Measurements from ENCODE around the gene TMEM9.

Gene TMEM9

DNA sequence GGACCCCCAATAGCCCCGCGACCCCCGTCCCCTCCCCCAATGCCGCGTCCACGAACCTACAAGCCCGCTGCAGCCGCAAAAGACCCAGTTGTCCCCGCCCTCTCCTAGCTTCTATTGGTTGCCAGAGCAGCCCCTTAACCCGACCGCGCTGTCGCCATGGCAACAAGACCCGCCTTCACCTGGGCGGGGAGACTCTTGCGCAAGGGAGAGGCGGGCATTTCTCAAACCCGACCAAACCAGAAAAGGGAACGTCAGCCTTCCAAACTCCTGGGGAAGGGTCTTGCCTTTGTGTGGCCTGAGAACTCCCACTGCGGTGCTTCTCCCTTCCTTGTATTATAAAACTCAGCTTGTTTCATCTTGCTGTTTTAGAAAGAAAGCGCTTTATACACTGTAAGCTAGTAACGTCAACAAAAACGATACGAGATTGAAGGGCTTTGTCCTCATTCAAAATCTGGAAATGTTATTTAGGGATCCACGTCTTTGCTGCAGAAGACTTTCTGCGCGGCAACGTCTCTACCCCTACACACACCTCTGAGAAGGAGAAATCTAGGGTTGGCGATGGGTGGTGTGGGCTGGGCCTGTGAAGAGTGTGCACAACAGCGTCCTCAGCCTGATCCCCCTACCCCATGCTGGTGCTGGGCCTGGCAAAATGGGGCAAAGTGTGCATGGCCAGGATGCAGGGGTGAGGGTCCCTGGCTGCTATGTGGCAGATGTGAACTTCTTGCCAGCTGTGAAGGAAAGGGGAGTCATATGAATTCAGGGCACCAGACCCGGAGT is at the start of gene TMEM9:
Gene TMEM9 (minus strand): TSS at position 86 of the 777 bp plus-strand sequence. CDS start 551 bp downstream, outside the sequence.
- peak; percentile 96 to 97 for DNase-seq
- TF ChIP-seq GATA1 (IDR thresholded peaks at IDR 0.05; ENCODE audit: low read depth, low read length) (no peak), POLR2A (IDR thresholded peaks at IDR 0.05; ENCODE audit: low read length) (no peak)

DNA sequence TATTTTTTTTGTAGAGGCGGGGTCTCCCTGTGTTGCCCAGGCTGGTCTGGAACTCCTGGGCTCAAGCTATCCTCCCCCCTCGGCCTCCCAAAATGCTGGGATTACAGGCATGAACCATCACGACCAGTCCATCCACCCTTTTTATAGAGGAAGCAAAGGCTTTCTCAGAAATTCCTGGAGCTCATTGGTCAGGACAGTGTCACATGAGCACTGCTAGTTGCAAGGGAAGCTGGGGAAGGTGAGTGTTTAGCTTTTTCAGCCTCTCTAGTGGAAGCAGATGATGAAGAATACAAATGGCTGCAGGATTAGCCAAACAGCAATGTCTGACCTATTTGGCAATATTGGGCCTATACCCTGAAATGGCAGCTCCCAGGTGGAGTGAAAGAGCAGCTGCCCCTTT is 44.3 kb upstream of the TMEM9 start:
- TF ChIP-seq GATA1 (IDR thresholded peaks at IDR 0.05; ENCODE audit: low read depth, low read length) (no peak), POLR2A (IDR thresholded peaks at IDR 0.05; ENCODE audit: low read length) (no peak)
- DNase-seq, result no peak

DNA sequence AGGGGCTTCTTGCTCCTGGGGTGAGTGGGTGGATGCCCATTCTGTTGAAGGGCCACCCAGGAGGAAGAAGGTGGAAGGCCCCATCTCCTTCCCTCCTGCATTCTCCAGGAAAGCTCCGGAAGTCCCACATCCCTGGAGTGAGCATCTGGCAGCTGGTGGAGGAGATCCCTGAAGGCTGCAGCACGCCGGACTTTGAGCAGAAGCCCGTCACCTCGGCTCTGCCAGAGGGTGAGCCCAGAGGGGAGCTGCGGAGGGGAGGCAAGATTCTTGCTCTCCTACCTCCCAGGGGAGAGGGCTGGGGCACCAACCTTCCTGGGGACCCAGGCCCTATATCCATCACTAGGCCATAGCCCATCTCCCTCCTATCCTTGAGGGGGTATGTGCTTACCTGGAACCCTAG is 39.8 kb upstream of the TMEM9 start:
- DNase-seq, result no peak
- no peak for TF ChIP-seq GATA1 (IDR thresholded peaks at IDR 0.05; ENCODE audit: low read depth, low read length)
- TF ChIP-seq POLR2A (IDR thresholded peaks at IDR 0.05; ENCODE audit: low read length), result no peak

DNA sequence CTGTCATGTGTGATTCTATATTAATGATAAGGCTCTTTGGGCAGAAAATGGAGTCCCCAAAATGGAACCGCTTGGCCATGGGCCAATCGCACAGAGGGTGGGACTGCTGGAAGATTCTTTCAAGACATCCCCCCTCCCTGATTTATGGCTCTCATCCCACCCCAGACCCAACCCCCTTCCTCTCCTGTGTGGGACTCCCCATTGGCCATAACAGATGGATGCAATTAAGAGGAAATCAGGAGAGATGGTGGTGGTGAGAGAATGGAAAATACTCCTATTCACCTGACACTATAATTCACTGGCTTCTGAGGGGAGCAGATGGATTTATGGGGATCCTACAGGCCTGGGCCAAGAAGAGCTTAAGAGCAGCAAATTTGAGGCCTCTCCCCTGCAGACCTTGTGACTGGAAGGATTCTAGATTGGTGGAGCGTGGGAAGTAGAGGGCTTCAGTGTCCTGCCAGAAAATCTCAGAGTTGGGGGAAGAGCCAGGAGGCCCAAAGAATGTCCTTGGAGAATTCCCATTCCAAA is 38.1 kb upstream of the TMEM9 start:
- DNase-seq, result no peak
- TF ChIP-seq GATA1 (IDR thresholded peaks at IDR 0.05; ENCODE audit: low read depth, low read length) (no peak), POLR2A (IDR thresholded peaks at IDR 0.05; ENCODE audit: low read length) (no peak)

DNA sequence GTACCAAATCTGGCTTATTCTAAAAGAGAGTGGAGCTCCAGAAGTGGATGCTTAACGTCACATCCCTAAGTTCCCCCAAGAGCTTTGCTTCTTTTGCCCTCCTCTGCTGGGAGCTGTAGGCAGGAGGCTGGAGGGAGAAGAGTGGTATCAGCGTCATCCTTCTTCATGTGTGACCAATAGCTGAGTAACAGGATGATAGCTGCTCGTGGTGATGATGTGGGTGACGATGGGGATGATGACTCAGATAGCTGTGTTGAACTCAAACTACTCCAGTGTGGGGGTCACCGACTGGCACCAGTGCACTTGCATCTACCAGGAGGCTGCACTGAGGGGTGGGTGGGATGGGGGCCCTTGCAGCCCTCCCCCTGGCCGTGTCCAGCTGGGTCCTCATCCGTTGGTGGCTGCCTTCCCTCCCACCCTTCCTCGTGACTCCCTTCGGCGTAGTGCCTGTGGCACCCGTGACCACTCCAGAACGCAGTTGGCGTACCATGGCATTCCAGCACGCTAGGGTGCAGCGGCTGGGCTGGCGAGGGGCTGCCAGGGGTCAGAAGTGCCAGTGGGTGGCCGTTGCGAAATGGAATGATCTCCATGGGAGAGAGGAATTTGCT is 37.5 kb upstream of the TMEM9 start:
- DNase-seq, result peak in 1 of 2 experiments; percentile 27
- TF ChIP-seq POLR2A (IDR thresholded peaks at IDR 0.05; ENCODE audit: low read length) (no peak), GATA1 (IDR thresholded peaks at IDR 0.05; ENCODE audit: low read depth, low read length) (no peak)

DNA sequence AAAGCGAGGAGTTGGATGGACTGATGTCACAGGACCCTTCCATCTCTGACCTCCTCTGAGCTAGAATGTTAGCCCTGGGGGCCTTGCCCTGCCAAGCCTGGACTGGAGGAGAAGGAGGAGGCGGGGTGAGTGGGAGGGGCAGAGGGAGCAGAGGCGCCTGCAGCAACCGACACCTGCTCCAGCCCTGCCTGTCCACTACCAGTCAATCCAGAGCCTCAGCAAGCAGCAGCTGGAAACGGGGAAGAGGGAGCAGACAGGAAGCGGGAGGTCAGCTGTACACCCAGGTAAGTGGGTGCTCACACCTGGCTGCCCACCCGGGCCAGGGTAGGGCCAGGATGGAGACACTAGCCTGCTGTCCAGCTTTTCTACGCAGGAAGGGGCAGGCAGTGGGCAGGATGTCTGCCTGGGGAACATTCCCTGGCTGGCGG is 36.4 kb upstream of the TMEM9 start, which contains the start of gene IGFN1:
Gene IGFN1 (plus strand): TSS at position 201 of the 428 bp plus-strand sequence. CDS start 2,470 bp downstream, outside the sequence.
- TF ChIP-seq POLR2A (IDR thresholded peaks at IDR 0.05; ENCODE audit: low read length) (no peak), GATA1 (IDR thresholded peaks at IDR 0.05; ENCODE audit: low read depth, low read length) (no peak)
- DNase-seq, result no peak

DNA sequence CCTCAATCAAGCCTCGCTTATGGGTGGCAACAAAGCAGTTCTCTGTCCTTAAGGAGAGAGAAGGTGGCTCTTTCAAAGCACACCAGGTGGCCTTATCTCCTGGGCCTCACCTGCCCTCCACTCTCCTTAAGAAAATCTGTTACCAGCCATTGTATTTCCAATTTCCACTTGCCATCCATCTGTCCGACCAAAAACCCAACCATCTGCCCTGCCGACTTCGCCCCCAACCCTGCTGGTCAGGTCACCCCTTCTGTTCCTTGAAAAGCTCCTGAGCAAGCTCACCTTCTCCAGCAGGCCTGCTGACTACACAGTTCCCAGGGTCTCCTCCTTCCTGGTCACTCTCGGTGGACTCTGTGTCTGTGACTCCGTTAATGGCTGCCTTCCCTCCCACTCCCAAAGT is 35.7 kb upstream of the TMEM9 start:
- no peak for DNase-seq
- TF ChIP-seq POLR2A (IDR thresholded peaks at IDR 0.05; ENCODE audit: low read length), result no peak
- no peak for TF ChIP-seq GATA1 (IDR thresholded peaks at IDR 0.05; ENCODE audit: low read depth, low read length)

DNA sequence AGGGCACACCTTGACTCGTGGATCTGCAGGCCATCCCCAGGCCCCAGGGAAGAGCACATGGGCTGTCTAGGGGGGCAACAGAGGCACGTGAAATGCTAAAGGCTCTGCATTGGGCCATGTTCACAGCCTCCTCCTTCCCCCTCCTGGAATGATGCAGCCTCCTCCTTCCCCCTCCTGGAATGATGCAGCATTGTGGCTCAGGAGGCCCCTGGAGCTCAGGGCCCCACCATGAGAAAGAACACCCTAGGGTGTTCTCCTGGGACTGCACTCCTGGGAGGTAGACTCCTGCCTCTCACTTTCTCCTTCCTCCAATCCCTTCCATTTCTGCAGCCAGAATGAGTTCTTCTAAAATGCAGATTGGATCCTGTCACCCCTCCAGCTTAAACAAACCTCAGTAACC is 34.8 kb upstream of the TMEM9 start:
- TF ChIP-seq GATA1 (IDR thresholded peaks at IDR 0.05; ENCODE audit: low read depth, low read length), result no peak
- no peak for TF ChIP-seq POLR2A (IDR thresholded peaks at IDR 0.05; ENCODE audit: low read length)
- no peak for DNase-seq

DNA sequence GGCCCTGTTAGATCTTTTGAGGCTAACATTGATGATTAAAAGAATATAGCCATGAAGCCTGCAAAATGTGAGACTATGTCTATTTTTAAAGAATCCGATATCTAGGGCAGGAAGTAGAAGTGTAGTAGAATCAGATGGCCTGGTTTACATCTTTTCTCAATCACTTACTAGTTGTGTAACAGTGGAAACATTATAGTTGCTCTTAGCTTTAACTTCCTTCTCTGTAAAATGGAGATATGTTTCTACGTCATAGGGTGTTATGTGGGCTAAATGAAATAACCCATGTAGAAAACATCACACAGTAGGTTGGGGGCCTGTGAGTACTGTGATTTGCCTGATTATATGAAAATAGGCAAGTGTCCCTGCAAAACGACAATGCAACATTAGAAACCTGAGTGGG is 31.9 kb upstream of the TMEM9 start:
- no peak for TF ChIP-seq GATA1 (IDR thresholded peaks at IDR 0.05; ENCODE audit: low read depth, low read length)
- TF ChIP-seq POLR2A (IDR thresholded peaks at IDR 0.05; ENCODE audit: low read length), result no peak
- no peak for DNase-seq

DNA sequence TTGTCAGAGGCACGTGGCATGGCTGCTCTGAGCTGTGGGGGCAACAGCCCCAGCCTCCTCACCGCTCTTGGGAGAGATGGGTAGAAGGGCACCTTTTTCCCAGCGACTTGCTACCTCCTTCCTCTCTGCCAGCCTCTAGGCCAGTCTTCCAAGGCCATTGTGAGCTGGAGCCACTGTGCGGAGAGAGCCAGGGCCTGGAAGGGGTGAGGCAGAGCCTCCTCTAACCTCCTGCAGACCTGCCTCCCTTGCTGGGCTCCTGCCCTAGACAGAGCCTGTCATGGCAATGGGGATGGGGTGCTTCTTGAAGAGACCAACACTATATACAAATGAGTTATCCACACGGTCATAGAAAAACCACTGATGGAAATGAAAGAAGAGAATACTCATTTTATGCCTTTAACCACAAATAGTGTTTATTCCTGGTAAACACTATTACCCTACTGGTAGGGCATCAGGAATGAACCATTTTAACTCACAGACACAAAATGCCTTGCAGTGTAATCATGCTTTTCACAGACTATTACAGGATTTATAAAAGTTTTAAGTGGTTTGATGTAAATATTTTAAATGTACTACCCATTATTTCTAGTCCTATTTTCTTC is 31.4 kb upstream of the TMEM9 start:
- no peak for TF ChIP-seq POLR2A (IDR thresholded peaks at IDR 0.05; ENCODE audit: low read length)
- no peak for TF ChIP-seq GATA1 (IDR thresholded peaks at IDR 0.05; ENCODE audit: low read depth, low read length)
- DNase-seq, result no peak

DNA sequence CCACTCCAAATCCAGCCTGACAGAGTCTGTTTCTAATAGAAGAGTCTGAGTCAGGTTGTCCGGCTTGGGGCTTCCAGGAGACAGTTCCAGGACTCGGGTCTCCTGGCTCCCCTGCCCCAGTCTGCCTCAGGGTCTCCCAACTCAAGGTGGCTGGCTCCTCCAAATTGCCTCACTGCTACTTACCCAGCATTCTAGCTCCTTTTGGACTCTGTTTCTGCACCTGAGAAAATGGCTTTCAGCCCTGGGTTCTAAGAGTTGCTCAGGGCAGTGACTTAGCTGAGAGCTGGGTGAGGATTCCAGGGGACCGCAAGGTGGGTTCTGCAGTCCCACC is 30.8 kb upstream of the TMEM9 start:
- DNase-seq, result no peak
- no peak for TF ChIP-seq GATA1 (IDR thresholded peaks at IDR 0.05; ENCODE audit: low read depth, low read length)

DNA sequence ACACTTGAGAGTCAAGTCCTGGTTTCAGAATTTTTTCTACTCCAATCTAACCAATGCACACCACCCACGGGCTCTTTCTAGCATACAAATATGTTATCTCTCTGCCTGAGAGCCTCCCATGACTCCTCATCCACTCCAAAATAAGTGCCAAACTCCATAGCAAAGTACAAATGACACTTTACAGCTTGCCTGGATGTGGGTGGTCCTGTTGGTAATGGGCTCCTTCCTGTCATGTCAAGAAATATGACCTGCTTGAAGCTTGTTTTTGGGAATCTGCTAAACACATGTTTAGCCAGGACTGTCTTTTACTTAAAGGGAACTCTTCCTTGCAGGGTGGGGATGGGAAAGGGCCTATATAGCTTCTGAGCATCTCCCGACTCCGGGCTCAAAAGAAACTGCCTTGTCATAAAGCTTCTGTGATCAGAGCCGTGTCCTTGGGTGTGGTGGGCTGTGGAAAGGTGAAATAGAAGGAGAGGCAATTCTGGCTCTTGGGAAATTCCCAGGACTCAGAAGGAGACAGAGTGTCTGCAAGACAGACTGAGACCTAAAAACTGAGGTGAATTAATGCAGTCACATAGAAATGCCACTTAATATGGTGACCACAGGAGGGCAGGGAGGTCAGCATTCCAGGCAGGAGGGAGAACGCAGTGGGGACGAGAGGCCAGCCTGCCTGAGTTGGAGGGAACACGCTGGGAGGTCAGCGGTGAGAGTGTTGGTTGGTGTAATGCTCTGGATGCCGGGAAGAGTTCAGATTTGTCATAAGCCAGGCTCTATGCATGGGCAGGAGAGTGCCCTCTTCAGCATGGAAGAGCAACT is 30.2 kb upstream of the TMEM9 start:
- TF ChIP-seq POLR2A (IDR thresholded peaks at IDR 0.05; ENCODE audit: low read length) (no peak), GATA1 (IDR thresholded peaks at IDR 0.05; ENCODE audit: low read depth, low read length) (no peak)
- peak; percentile 30 to 32 for DNase-seq

DNA sequence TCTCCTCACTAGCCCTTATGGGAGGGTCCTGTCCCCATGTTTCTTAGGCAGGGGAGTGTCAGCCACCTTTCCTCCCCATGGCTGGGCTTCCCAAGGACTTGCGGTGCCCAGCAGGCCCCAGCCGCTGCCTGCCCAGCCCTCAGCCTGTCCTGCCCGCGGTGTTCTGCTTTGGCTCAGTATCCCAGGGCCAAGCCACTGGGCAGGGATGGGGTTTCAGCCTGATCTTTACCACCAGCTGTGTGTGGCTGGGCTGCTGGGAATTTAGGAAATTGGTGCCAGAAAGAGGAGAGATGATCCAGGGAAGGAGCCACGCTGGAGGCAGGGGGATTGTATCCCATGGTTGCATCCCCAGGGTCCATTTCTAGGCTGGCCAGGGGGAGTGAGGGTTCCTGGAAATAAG is 29.5 kb upstream of the TMEM9 start:
- TF ChIP-seq POLR2A (IDR thresholded peaks at IDR 0.05; ENCODE audit: low read length) (no peak), GATA1 (IDR thresholded peaks at IDR 0.05; ENCODE audit: low read depth, low read length) (no peak)
- no peak for DNase-seq

DNA sequence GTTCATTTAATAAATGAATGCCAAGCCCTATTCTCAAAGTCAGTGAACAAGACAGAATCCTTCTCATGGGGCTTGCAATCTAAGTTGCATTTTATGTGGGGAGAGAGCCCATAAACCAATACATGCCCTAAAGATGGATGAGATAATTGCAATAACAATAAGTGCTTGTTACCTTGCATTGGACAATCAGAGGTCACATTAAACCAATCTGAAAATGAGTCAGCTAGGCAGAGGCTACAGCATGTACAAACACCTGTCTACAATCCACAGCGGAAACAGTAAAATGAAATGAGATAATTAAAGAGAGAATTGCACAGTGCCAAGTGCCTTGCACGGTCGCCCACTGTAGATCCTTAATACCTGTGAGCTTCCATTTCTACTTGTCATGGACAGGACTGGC is 28.9 kb upstream of the TMEM9 start:
- TF ChIP-seq GATA1 (IDR thresholded peaks at IDR 0.05; ENCODE audit: low read depth, low read length) (no peak), POLR2A (IDR thresholded peaks at IDR 0.05; ENCODE audit: low read length) (no peak)
- no peak for DNase-seq
